Islet precursor cell (in vitro differentiated cells): ENCODE data around the gene UTP11.

Source experiments
- DNase-seq: peaks from one replicate; pipeline ENCODE4 v3.0.0-alpha.2; 2018

UTP11 gene

GRCh38 chr1:38046884-38047602 is 34.5 kb downstream of the UTP11 start:
- DNase-seq: peak; percentile 91

GRCh38 chr1:38047603-38048141 is 35.1 kb downstream of the UTP11 start:
- DNase-seq: peak; percentile 87

GRCh38 chr1:38050397-38051078 is 38.0 kb downstream of the UTP11 start:
- DNase-seq: no peak

GRCh38 chr1:38051079-38051543 is 38.6 kb downstream of the UTP11 start:
- DNase-seq: no peak

- no peak for DNase-seq
Measured at GRCh38 chr1:38052750-38053415, 40.3 kb downstream of the UTP11 start.

- DNase-seq: no peak
Measured at GRCh38 chr1:38053416-38054091, 41.0 kb downstream of the UTP11 start.

GRCh38 chr1:38055398-38055797 is 42.9 kb downstream of the UTP11 start:
- DNase-seq: no peak

GRCh38 chr1:38055965-38056364 is 43.4 kb downstream of the UTP11 start:
- DNase-seq: no peak

GRCh38 chr1:38059635-38060250 is 47.2 kb downstream of the UTP11 start:
- DNase-seq: no peak

GRCh38 chr1:38060498-38060897 is 48.0 kb downstream of the UTP11 start:
- DNase-seq: no peak

GRCh38 chr1:38061290-38061689 is 48.8 kb downstream of the UTP11 start:
- no peak for DNase-seq

GRCh38 chr1:38061883-38062328 is 49.4 kb downstream of the UTP11 start:
- DNase-seq: no peak

- no peak for DNase-seq
Measured at GRCh38 chr1:38062361-38063288, 50.1 kb downstream of the UTP11 start.

GRCh38 chr1:38063616-38064015 is 51.1 kb downstream of the UTP11 start:
- DNase-seq: no peak

GRCh38 chr1:38064197-38064903 is 51.8 kb downstream of the UTP11 start:
- DNase-seq: peak; percentile 85

- DNase-seq: no peak
Measured at GRCh38 chr1:38068220-38068979, 55.9 kb downstream of the UTP11 start.

- DNase-seq: no peak
Measured at GRCh38 chr1:38068980-38069340, 56.4 kb downstream of the UTP11 start.

GRCh38 chr1:38071312-38072256 is 59.0 kb downstream of the UTP11 start:
- no peak for DNase-seq

- no peak for DNase-seq
Measured at GRCh38 chr1:38072858-38073257, 60.3 kb downstream of the UTP11 start.
